HL-60 (cell line): ENCODE results near the gene KCNQ1OT1.

Experiments
- DNase-seq, 2 experiments: peaks; one replicate each; pipeline ENCODE4 v3.0.0-alpha.2; 2010 to 2020; ENCODE audit warnings: low read depth in 1 of 2, low spot score in 1 of 2
- H3K27ac ChIP-seq: fragments of 250-450 bp; sonication (Bioruptor Pico); replicated peaks from 2 replicates; pipeline ENCODE4 v1.5.1; 2020; ENCODE audit warnings: mild to moderate bottlenecking, moderate library complexity
- H3K27me3 ChIP-seq: fragments of 250-450 bp; sonication (Bioruptor Pico); 2 replicates; pipeline ENCODE4 v1.5.1; 2021; ENCODE audit warnings: mild to moderate bottlenecking, moderate library complexity; ENCODE audit not compliant: insufficient read depth, poor library complexity, severe bottlenecking
- H3K4me3 ChIP-seq: replicated peaks from 2 replicates; pipeline ENCODE4 v1.5.1; 2011; ENCODE audit warnings: mild to moderate bottlenecking, control low read depth, low read length; ENCODE audit not compliant: insufficient read depth
- CTCF ChIP-seq: IDR thresholded peaks from one replicate; pipeline ENCODE4 v1.5.1; 2011; ENCODE audit warnings: low read length, control low read depth, inconsistent platforms; ENCODE audit not compliant: insufficient read depth
- GABPA ChIP-seq: IDR thresholded peaks from 2 replicates; pipeline ENCODE4 v1.6.1; 2012; ENCODE audit warnings: low read depth
- POLR2AphosphoS5 ChIP-seq: IDR thresholded peaks from 2 replicates; pipeline ENCODE4 v1.6.1; 2012; ENCODE audit warnings: low read depth
- REST ChIP-seq: IDR thresholded peaks from 2 replicates; pipeline ENCODE4 v1.6.1; 2012; ENCODE audit warnings: low read depth; ENCODE audit not compliant: insufficient replicate concordance
- SPI1 ChIP-seq: IDR thresholded peaks from 2 replicates; pipeline ENCODE4 v1.6.1; 2012; ENCODE audit warnings: low read depth, mild to moderate bottlenecking, borderline replicate concordance

Gene KCNQ1OT1

GRCh38 chr11:2713094-2713493, 13.3 kb upstream of the KCNQ1OT1 start:
- Histone ChIP-seq H3K27ac (no peak overlapping the region), H3K27me3 (no peaks in the 10 kb centered on the region), H3K4me3 (no peak overlapping the region)
- TF ChIP-seq POLR2AphosphoS5 (no peak), CTCF (no peak), REST (no peak), SPI1 (no peak), GABPA (no peak)
- no peak for DNase-seq

- DNase-seq: peak in 1 of 2 experiments; percentile 76
- Histone ChIP-seq H3K27ac (no peak overlapping the region), H3K4me3 (no peak overlapping the region), H3K27me3 (no peaks in the 10 kb centered on the region)
- TF ChIP-seq CTCF (no peak), SPI1 (no peak), REST (no peak), GABPA (no peak), POLR2AphosphoS5 (no peak)
These were observed 11.4 kb upstream of the KCNQ1OT1 start for GRCh38 chr11:2711161-2711560.

- Histone ChIP-seq H3K27ac (no peak overlapping the region), H3K27me3 (no peaks in the 10 kb centered on the region), H3K4me3 (no peak overlapping the region)
- TF ChIP-seq REST (no peak), GABPA (no peak), SPI1 (no peak), POLR2AphosphoS5 (no peak), CTCF (no peak)
- DNase-seq: no peak
These were observed 9.6 kb upstream of the KCNQ1OT1 start for GRCh38 chr11:2709429-2709828.
